K562 (cell line): ENCODE results near the gene CNOT1. TPM values are rescaled to one million over a fixed set of nuclear protein-coding genes. Genes with fewer than 3 reads are reported as not detected.

Experiments
- ATAC-seq: fragments of 200-7000 bp; cut with Tn5 transposase; 3 replicates; pipeline ENCODE4 v1.9.1; 2020; ENCODE audit warnings: moderate library complexity
- BruUV-seq: library from RNA; stranded (reverse); fragments of 400-500 nt; replicated peaks from 2 replicates; lab custom pipeline; 2021; lab: Mats Ljungman, UMichigan
- CTCF ChIA-PET: fragments of 300-600 bp; formaldehyde crosslinking; extraction: SDS; loops from one replicate; lab custom pipeline; 2021; ENCODE audit warnings: low intra/inter-chr PET ratio; lab: Yijun Ruan, JAX
- POLR2A ChIA-PET: fragments of 300-600, 350-650 bp; sonication (Branson Sonifier 250); formaldehyde crosslinking; extraction: SDS; loops from one replicate; lab custom pipeline; 2021; ENCODE audit warnings: antibody characterized with exemption, inconsistent platforms; lab: Yijun Ruan, JAX
- DNase-seq, 4 experiments: peaks; one replicate each; pipeline versions ENCODE4 v3.0.0 to v3.0.0-alpha.2; 2011 to 2018; ENCODE audit warnings: low spot score in 3 of 4, mixed read lengths in 3 of 4; ENCODE audit errors: extremely low read depth in 1 of 4
- FAIRE-seq: peaks from 2 replicates; lab custom pipeline; 2011; peaks lifted over from hg19 to GRCh38; lab: Jason Lieb, UNC
- H2AFZ ChIP-seq: 2 replicates; pipeline ENCODE4 v1.6.0; 2011; ENCODE audit warnings: low read depth, low read length, control low read depth, inconsistent platforms
- H3K27ac ChIP-seq: fragments of 200-600 bp; 3 replicates; pipeline ENCODE4 v1.8.0; 2011; ENCODE audit warnings: low read depth, mild to moderate bottlenecking, control low read depth, inconsistent platforms, low read length, moderate library complexity, mixed read lengths; ENCODE audit errors: extremely low read depth
- H3K27me3 ChIP-seq, 2 experiments: fragments of 300-600 bp in 1 of 2; 2 replicates in 1 of 2; 3 replicates in 1 of 2; pipeline versions ENCODE4 v1.6.0 to v1.8.0; 2011; ENCODE audit warnings: inconsistent platforms in 2 of 2, low read length in 2 of 2, mild to moderate bottlenecking in 1 of 2, mixed read lengths in 1 of 2, moderate library complexity in 1 of 2; ENCODE audit not compliant: control insufficient read depth in 2 of 2, insufficient read depth in 2 of 2
- H3K36me3 ChIP-seq: fragments of 300-600 bp; 3 replicates; pipeline ENCODE4 v1.8.0; 2011; ENCODE audit warnings: mild to moderate bottlenecking, low read length, inconsistent platforms; ENCODE audit not compliant: control insufficient read depth, insufficient read depth
- H3K4me1 ChIP-seq, 2 experiments: fragments of 200-600 bp in 1 of 2; replicated peaks in 1 of 2; 2 replicates in 1 of 2; 3 replicates in 1 of 2; pipeline versions ENCODE4 v1.5.1 to v1.8.0; 2011; ENCODE audit warnings: inconsistent platforms in 2 of 2, low read length in 2 of 2, mild to moderate bottlenecking in 1 of 2, mixed read lengths in 1 of 2, moderate library complexity in 1 of 2; ENCODE audit not compliant: control insufficient read depth in 2 of 2, insufficient read depth in 2 of 2
- H3K4me2 ChIP-seq: 2 replicates; pipeline ENCODE4 v1.6.1; 2011; ENCODE audit warnings: low read length, control low read depth, inconsistent platforms, mixed read lengths; ENCODE audit not compliant: insufficient read depth
- H3K4me3 ChIP-seq: fragments of 200-600 bp; sonication (generic), shearing (Covaris generic); 2 replicates; pipeline ENCODE4 v1.5.1; 2016; ENCODE audit warnings: control low read depth, inconsistent platforms
- H3K79me2 ChIP-seq: fragments of 200-600 bp; 3 replicates; pipeline ENCODE4 v1.8.0; 2011; ENCODE audit warnings: low read length, inconsistent platforms; ENCODE audit not compliant: control insufficient read depth, insufficient read depth
- H3K9ac ChIP-seq, 2 experiments: 2 replicates each; pipeline versions ENCODE4 v1.6.0 to v1.6.1; 2011; ENCODE audit warnings: low read depth in 2 of 2, low read length in 2 of 2, control low read depth in 1 of 2, inconsistent platforms in 1 of 2, mild to moderate bottlenecking in 1 of 2, mixed read lengths in 1 of 2; ENCODE audit not compliant: insufficient read depth in 1 of 2
- H3K9me1 ChIP-seq: one replicate; pipeline ENCODE4 v1.6.0; 2011; ENCODE audit warnings: inconsistent platforms, mild to moderate bottlenecking, low read length, moderate library complexity; ENCODE audit not compliant: control insufficient read depth, insufficient read depth
- H3K9me3 ChIP-seq: replicated peaks from 2 replicates; pipeline ENCODE4 v1.5.1; 2011; ENCODE audit warnings: low read depth, low read length, inconsistent platforms; ENCODE audit not compliant: control insufficient read depth, insufficient read depth
- H4K20me1 ChIP-seq: replicated peaks from 2 replicates; pipeline ENCODE4 v1.6.1; 2011; ENCODE audit warnings: low read length, inconsistent platforms, mixed read lengths; ENCODE audit not compliant: control insufficient read depth, insufficient read depth
- ASH1L ChIP-seq: fragments of 450-650 bp; IDR thresholded peaks from 2 replicates; pipeline ENCODE4 v1.6.1; 2018; ENCODE audit warnings: borderline replicate concordance, mild to moderate bottlenecking, low read depth; ENCODE audit not compliant: partially characterized antibody
- CC2D1A ChIP-seq: fragments of 450-650 bp; IDR thresholded peaks from 2 replicates; pipeline ENCODE4 v1.6.1; 2017; ENCODE audit warnings: mild to moderate bottlenecking
- TRIM28 ChIP-seq: fragments of 450-650 bp; IDR thresholded peaks from 2 replicates; pipeline ENCODE4 v1.6.1; 2017
- ZNF3 ChIP-seq: fragments of 250-450 bp; sonication (Bioruptor Pico); IDR thresholded peaks from 2 replicates; pipeline ENCODE4 v1.5.0; 2021; ENCODE audit warnings: mild to moderate bottlenecking, moderate library complexity
- WGBS: fragments of 100-300 bp; shearing (Covaris generic); methylation state at CpG from one replicate; pipeline ENCODE4 v1.1.6; 2016; ENCODE audit warnings: low coverage, mixed read lengths; ENCODE audit not compliant: insufficient coverage; ENCODE audit errors: missing lambda C conversion rate; 5-methylcytosine and 5-hydroxymethylcytosine counted together
- in situ Hi-C: fragments of 300-500 bp; cut with MboI; formaldehyde crosslinking; loops from 4 replicates; pipeline ENCODE4 v1.15.0; 2018; ENCODE audit warnings: inconsistent platforms, mixed read lengths
- intact Hi-C: fragments of 100-400 bp; cut with micrococcal nuclease; formaldehyde crosslinking; loops from 2 replicates; pipeline ENCODE4 v1.14.2; 2022
- polyA plus RNA-seq, 8 experiments: library from polyadenylated mRNA; depleted of rRNA in 4 of 8; stranded (reverse) in 5 of 8; unstranded in 3 of 8; fragments of >200 nt; fragmentation: Nextera tagmentation in 2 of 8; fragmentation: Illumina TruSeq in 1 of 8; extraction: Ambion mirVana in 2 of 8; extraction: Trizol in 1 of 8; gene quantifications; 2 replicates each; pipeline versions ENCODE4 v1.2.1 to v1.2.3, GENCODE V29; 2011 to 2014; ENCODE audit warnings: inconsistent platforms in 1 of 8, missing spikeins in 1 of 8
- total RNA-seq, 7 experiments: library from RNA; depleted of rRNA in 6 of 7; stranded (reverse); fragments of >200 nt in 6 of 7; fragmentation: Illumina TruSeq in 2 of 7; extraction: Trizol in 2 of 7; gene quantifications; 2 replicates each; pipeline versions ENCODE4 v1.2.1 to v1.2.3, GENCODE V29; 2011 to 2021; ENCODE audit warnings: low replicate concordance in 1 of 7
- TF ChIP-seq, protein P1 (sequence below): sonication (generic); formaldehyde crosslinking; IDR thresholded peaks from 2 replicates; pipeline ENCODE4 v1.8.0; 2023; ENCODE audit warnings: mild to moderate bottlenecking, missing genetic modification reagents
- TF ChIP-seq, protein P2 (sequence below): fragments of 450-650 bp; formaldehyde crosslinking; IDR thresholded peaks from 2 replicates; pipeline ENCODE4 v1.4.0; 2020; ENCODE audit warnings: mild to moderate bottlenecking, mixed read lengths
- TF ChIP-seq, protein P3 (sequence below): fragments of 450-650 bp; IDR thresholded peaks from 2 replicates; pipeline ENCODE4 v1.6.1; 2016

The CNOT1 gene
- total and polyA plus RNA-seq, 9 of the 15 experiments (the other 6 are each of a cell fraction or from before 2014, with no cell fraction given), result 110 to 270 (median 220) TPM

DNA sequence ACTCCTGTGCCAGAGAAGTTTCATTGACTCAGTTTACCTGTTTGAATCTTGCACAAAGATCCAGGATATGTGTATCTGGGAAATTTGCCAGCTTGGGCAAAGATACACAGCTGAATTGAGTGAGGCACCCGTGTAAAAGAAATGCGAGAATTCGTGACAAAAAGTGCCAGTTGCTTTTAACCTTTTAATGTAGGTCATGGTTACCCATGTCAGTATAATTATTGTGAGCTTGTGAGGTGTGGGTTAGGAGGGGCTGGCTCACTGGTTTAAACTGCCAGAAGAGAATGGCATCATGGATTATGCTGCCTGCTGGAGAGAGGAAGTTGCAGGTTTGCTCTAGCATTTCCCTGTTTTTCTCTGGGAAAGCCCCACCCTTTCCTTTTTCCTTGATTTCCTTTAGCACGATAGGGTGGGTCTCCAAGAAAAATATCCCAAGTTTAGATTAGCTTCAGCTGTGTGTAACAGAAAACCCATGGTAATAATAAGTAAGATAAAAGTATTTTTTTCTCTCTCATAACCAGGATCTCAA is 154.5 kb downstream of the CNOT1 start:
- no peak overlapping the region for H3K27ac ChIP-seq
- CTCF ChIA-PET, result no interaction called here
- WGBS, result 3% methylated on average over 4 of the region's 4 CpGs

DNA sequence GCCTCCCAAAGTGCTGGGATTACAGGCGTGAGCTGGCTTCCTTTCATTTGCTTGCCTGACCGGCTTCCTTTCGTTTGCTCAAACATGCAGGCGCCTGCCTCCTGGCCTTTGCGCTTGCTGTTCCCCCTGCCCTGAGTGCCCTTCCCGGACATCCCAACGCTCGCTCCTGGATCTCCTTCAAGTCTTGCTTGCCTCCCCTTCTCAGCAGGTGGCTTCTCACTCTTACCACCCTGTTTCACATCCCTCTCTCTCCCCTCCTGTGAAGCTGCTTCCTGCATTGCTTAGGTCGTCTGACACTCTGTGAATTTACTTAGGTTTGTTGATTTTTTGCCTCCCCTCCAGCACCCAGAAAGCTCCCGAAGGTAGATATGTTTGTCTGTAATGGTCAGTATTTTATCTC is 155.3 kb downstream of the CNOT1 start:
- no peak overlapping the region for H2AFZ ChIP-seq
- H3K79me2 ChIP-seq, result no peaks in the 10 kb centered on the region
- 6% methylated on average over 10 of the region's 10 CpGs for WGBS
- no peak for FAIRE-seq
- H3K4me3 ChIP-seq, result no peak overlapping the region
- ATAC-seq, result no peak
- intact Hi-C loops (no loop called here), in situ Hi-C loops (no loop called here)
- no peaks in the 10 kb centered on the region for H3K36me3 ChIP-seq
- H3K9me3 ChIP-seq, result no peaks in the 10 kb centered on the region
- H3K27me3 ChIP-seq, result peaks cover 10 to 17% of the 10 kb centered on the region in 2 experiments; a peak in 4 of 5 replicates
- ChIA-PET CTCF (no interaction called here), POLR2A (no interaction called here)
- H3K9me1 ChIP-seq, result no peaks in the 10 kb centered on the region
- no peak overlapping the region for H3K4me2 ChIP-seq
- no peak for TF ChIP-seq ASH1L
- TF ChIP-seq, protein P1, sequence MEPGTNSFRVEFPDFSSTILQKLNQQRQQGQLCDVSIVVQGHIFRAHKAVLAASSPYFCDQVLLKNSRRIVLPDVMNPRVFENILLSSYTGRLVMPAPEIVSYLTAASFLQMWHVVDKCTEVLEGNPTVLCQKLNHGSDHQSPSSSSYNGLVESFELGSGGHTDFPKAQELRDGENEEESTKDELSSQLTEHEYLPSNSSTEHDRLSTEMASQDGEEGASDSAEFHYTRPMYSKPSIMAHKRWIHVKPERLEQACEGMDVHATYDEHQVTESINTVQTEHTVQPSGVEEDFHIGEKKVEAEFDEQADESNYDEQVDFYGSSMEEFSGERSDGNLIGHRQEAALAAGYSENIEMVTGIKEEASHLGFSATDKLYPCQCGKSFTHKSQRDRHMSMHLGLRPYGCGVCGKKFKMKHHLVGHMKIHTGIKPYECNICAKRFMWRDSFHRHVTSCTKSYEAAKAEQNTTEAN (CRISPR knock-in tag), result no peak
- TF ChIP-seq, protein P2, sequence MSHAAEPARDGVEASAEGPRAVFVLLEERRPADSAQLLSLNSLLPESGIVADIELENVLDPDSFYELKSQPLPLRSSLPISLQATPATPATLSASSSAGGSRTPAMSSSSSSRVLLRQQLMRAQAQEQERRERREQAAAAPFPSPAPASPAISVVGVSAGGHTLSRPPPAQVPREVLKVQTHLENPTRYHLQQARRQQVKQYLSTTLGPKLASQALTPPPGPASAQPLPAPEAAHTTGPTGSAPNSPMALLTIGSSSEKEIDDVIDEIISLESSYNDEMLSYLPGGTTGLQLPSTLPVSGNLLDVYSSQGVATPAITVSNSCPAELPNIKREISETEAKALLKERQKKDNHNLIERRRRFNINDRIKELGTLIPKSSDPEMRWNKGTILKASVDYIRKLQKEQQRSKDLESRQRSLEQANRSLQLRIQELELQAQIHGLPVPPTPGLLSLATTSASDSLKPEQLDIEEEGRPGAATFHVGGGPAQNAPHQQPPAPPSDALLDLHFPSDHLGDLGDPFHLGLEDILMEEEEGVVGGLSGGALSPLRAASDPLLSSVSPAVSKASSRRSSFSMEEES, result no peak
- TF ChIP-seq, protein P3, sequence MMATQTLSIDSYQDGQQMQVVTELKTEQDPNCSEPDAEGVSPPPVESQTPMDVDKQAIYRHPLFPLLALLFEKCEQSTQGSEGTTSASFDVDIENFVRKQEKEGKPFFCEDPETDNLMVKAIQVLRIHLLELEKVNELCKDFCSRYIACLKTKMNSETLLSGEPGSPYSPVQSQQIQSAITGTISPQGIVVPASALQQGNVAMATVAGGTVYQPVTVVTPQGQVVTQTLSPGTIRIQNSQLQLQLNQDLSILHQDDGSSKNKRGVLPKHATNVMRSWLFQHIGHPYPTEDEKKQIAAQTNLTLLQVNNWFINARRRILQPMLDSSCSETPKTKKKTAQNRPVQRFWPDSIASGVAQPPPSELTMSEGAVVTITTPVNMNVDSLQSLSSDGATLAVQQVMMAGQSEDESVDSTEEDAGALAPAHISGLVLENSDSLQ, result no peak
- no peak overlapping the region for H3K27ac ChIP-seq
- no peak overlapping the region for H3K9ac ChIP-seq
- H3K4me1 ChIP-seq, result no peaks in the 10 kb centered on the region
- no peak for DNase-seq
- no TSS peak for BruUV-seq
- peaks cover 6% of the 10 kb centered on the region; the same call in 1 of the 2 replicates for H4K20me1 ChIP-seq

More for the DNA sequence above, 154.5 kb downstream of the CNOT1 start:
- FAIRE-seq (no peak), DNase-seq (no peak), ATAC-seq (no peak)
- BruUV-seq, result no TSS peak
- H3K9me1 ChIP-seq, result no peaks in the 10 kb centered on the region
- peaks cover 9 to 24% of the 10 kb centered on the region in 2 experiments for H3K27me3 ChIP-seq
- in situ Hi-C loops (no loop called here), intact Hi-C loops (no loop called here)
- no peak overlapping the region for H3K9ac ChIP-seq
- no peak overlapping the region for H3K4me3 ChIP-seq
- no peak overlapping the region for H2AFZ ChIP-seq
- no peaks in the 10 kb centered on the region for H3K79me2 ChIP-seq
- TF ChIP-seq TRIM28 (no peak), CC2D1A (no peak), ZNF3 (CRISPR knock-in tag) (no peak)
- H4K20me1 ChIP-seq, result peaks cover 6% of the 10 kb centered on the region; the same call in 1 of the 2 replicates
- H3K4me2 ChIP-seq, result no peak overlapping the region
- H3K36me3 ChIP-seq, result no peaks in the 10 kb centered on the region
- H3K4me1 ChIP-seq, result no peaks in the 10 kb centered on the region
- no peaks in the 10 kb centered on the region for H3K9me3 ChIP-seq
- POLR2A ChIA-PET, result no interaction called here
